ENCODE data around the gene SP140L. TPM values are rescaled to one million over a fixed set of nuclear protein-coding genes. Genes with fewer than 3 reads are reported as not detected.
A peak's percentile ranks its signal among the peaks of the same experiment; 100 is the strongest.

Gene SP140L
- total and polyA plus RNA-seq, 2 experiments from 2014 or later: 0.30 TPM; not detected in 1

GRCh38 chr2:230410263-230410662, 83.3 kb downstream of the SP140L start:
- Histone ChIP-seq H3K9me3 (ENCODE audit: low read depth) (no peaks in the 10 kb centered on the region), H3K27ac (no peak overlapping the region), H3K4me1 (ENCODE audit: low read depth) (no peaks in the 10 kb centered on the region), H3K4me3 (no peak overlapping the region), H3K36me3 (no peaks in the 10 kb centered on the region), H3K27me3 (peaks cover 31% of the 10 kb centered on the region)
- no peak for TF ChIP-seq CTCF (IDR thresholded peaks at IDR 0.05; ENCODE audit: low read depth, low read length)
- no peak for DNase-seq (ENCODE audit: low read depth in 1 of 2, low spot score in 1 of 2)

GRCh38 chr2:230410861-230411569, 84.0 kb downstream of the SP140L start:
- no peak overlapping the region for H3K27ac ChIP-seq

DNA sequence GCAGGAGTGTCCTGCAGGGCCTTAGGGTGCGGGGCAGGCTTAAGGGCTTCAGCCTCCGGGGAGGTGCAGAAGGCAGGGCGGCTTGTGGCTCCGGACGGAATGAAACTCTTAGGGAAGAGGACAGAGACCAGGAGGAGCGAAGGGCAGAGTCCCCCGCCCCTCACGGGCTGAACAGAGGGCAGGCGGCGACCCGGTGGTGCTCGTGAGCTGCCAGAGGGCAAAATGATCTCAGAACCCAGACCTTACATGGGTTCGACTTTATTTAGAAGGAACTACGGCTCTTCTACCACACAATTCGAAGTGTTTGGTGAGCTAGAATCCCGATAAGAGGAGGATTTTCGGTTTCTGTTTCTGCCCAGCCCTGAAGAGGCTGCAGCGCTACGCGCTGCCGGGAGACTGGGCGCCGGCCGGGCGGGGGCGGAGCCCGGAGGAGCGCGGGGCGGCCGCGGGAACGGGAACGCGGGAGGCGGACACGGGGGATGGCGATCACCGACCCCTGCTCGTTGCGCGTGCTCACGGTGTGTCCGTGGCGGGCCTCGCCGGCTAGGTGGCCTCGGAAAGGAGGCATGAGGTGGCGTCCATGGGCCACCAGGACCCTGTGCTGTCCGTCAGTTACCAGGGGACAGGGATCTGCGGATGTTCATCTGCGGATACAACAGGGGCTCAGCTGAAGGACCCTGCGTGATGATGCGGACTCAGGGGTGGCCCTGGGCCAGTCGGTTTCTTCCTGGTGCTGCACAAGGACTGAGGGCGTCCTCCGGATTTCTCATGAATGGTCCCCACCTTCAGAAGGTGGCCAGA, 84.8 kb downstream of the SP140L start:
- TF ChIP-seq CTCF (IDR thresholded peaks at IDR 0.05; ENCODE audit: low read depth, low read length): no peak
- DNase-seq (ENCODE audit: low read depth in 1 of 2, low spot score in 1 of 2): peak; percentile 53 to 72
- H3K9me3 ChIP-seq (ENCODE audit: low read depth): no peaks in the 10 kb centered on the region
- peaks cover 31% of the 10 kb centered on the region for H3K27me3 ChIP-seq
- H3K27ac ChIP-seq: no peak overlapping the region
- no peaks in the 10 kb centered on the region for H3K36me3 ChIP-seq
- H3K4me1 ChIP-seq (ENCODE audit: low read depth): no peaks in the 10 kb centered on the region
- H3K4me3 ChIP-seq: peak overlapping the region; percentile 46

More at GRCh38 chr2:230410861-230411569, 84.0 kb downstream of the SP140L start:
- peak overlapping the region; percentile 46 for H3K4me3 ChIP-seq
- peaks cover 31% of the 10 kb centered on the region for H3K27me3 ChIP-seq
- no peaks in the 10 kb centered on the region for H3K9me3 ChIP-seq (ENCODE audit: low read depth)
- no peaks in the 10 kb centered on the region for H3K4me1 ChIP-seq (ENCODE audit: low read depth)
- no peaks in the 10 kb centered on the region for H3K36me3 ChIP-seq
- no peak for TF ChIP-seq CTCF (IDR thresholded peaks at IDR 0.05; ENCODE audit: low read depth, low read length)
- no peak for DNase-seq (ENCODE audit: low read depth in 1 of 2, low spot score in 1 of 2)

GRCh38 chr2:230412371-230412711, 85.3 kb downstream of the SP140L start:
- Histone ChIP-seq H3K36me3 (no peaks in the 10 kb centered on the region), H3K4me3 (peak overlapping the region; percentile 46), H3K27me3 (peaks cover 31% of the 10 kb centered on the region), H3K4me1 (ENCODE audit: low read depth) (no peaks in the 10 kb centered on the region), H3K27ac (no peak overlapping the region), H3K9me3 (ENCODE audit: low read depth) (no peaks in the 10 kb centered on the region)
- DNase-seq (ENCODE audit: low read depth in 1 of 2, low spot score in 1 of 2): no peak
- no peak for TF ChIP-seq CTCF (IDR thresholded peaks at IDR 0.05; ENCODE audit: low read depth, low read length)

DNA sequence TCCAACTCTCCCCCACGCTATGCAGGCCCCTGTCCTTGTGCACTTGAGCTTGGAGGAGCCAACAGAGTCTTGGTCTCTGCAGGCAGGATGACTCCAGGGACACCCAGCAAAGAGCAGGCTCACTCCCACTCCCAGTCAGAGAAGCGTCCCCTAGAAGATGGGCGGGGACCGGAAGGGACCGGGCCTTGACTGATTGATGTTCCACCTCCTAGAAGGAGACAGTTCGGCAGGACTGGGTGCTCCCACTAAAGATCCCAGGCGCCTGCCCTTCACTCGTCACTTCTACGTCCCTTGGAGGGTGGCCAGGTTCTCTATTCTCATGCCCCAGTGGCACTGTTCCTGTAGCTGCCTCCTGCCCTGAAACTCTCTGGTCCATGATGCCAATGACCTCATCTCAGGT, 85.9 kb downstream of the SP140L start:
- DNase-seq (ENCODE audit: low read depth in 1 of 2, low spot score in 1 of 2): no peak
- Histone ChIP-seq H3K9me3 (ENCODE audit: low read depth) (no peaks in the 10 kb centered on the region), H3K27ac (no peak overlapping the region), H3K27me3 (peaks cover 31% of the 10 kb centered on the region), H3K4me3 (no peak overlapping the region), H3K4me1 (ENCODE audit: low read depth) (no peaks in the 10 kb centered on the region), H3K36me3 (no peaks in the 10 kb centered on the region)
- TF ChIP-seq CTCF (IDR thresholded peaks at IDR 0.05; ENCODE audit: low read depth, low read length): no peak
